Liver (tissue), 3 donors: ENCODE data around the gene APOBEC3A.

Experiments
- CTCF ChIP-seq: fragments of 150-350 bp; IDR thresholded peaks from 2 replicates; pipeline ENCODE4 v1.5.1; 2017; ENCODE audit warnings: improper control_type of control experiment, low read depth, low read length; ENCODE audit not compliant: missing input control
- JUND ChIP-seq, 2 donors: IDR thresholded peaks; 2 replicates each; pipeline ENCODE4 v1.6.1; 2016; ENCODE audit warnings: antibody characterized with exemption in 2 of 2
- REST ChIP-seq: IDR thresholded peaks from 2 replicates; pipeline ENCODE4 v1.6.1; 2016; ENCODE audit warnings: antibody characterized with exemption, mild to moderate bottlenecking
- donor health status: healthy.
- donor health status: healthy.

DNA sequence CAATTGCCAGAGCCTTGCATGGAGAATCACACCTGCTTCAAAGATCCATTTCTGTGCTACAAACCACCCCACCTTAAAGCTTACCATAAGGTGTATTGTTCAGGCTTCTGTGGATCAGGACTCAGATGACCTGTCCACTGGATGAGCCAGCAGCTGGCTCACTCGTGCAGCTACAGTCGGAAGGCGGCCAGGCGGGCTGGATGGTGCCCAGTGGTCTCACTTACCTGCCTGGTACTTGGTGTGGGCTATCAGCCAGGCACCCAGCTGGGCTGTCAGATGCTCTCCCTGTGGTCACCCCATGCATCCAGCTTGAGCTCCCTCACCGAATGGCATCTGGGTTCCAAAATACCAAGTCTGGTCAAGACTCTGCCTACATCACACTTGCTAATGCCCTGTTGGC, 13.8 kb downstream of the APOBEC3A start:
- no peak for TF ChIP-seq JUND (IDR thresholded peaks at IDR 0.05)
- TF ChIP-seq CTCF: no peak
- no peak for TF ChIP-seq REST
